ENCODE results near the gene CDK8. TPM values are rescaled to one million over a fixed set of nuclear protein-coding genes. Genes with fewer than 3 reads are reported as not detected.

The CDK8 gene
- total and polyA plus RNA-seq, 2 donors (not counting 3 experiments of a cell fraction or from before 2014, with no cell fraction given): 12.2 to 13.3 TPM

GRCh38 chr13:26230703-26231102, 23.2 kb upstream of the CDK8 start:
- ChIA-PET CTCF (interaction anchor here (0.8 kb wide), 1 partner anchor 468 kb away, joined by 4 read pairs; no protein-coding TSS in a partner anchor), POLR2A (no interaction called here)
- Histone ChIP-seq H3K36me3 (ENCODE audit: control insufficient read depth in 2 of 2, extremely low read depth in 1 of 2, insufficient read depth in 2 of 2, low read length in 2 of 2) (no peaks in the 10 kb centered on the region), H3K27ac (ENCODE audit: insufficient read depth, low read depth, low read length) (no peak overlapping the region), H2AFZ (ENCODE audit: low read depth, low read length) (no peak overlapping the region), H3K9me1 (replicated peaks; ENCODE audit: control insufficient read depth, extremely low read depth, insufficient read depth, low read length) (no peaks in the 10 kb centered on the region), H3K4me2 (ENCODE audit: insufficient read depth, low read length) (no peak overlapping the region), H3K4me3 (replicated peaks in 1 of 3; ENCODE audit: insufficient read depth in 1 of 3, low read depth in 1 of 3, low read length in 3 of 3) (no peak overlapping the region), H3K27me3 (ENCODE audit: control insufficient read depth in 2 of 2, insufficient read depth in 2 of 2, low read length in 2 of 2) (peaks cover 2 to 15% of the 10 kb centered on the region in 2 experiments), H3K9me3 (replicated peaks; ENCODE audit: control insufficient read depth, insufficient read depth, low read length) (no peaks in the 10 kb centered on the region), H3K79me2 (ENCODE audit: control insufficient read depth, insufficient read depth, low read length) (no peaks in the 10 kb centered on the region), H4K20me1 (replicated peaks; ENCODE audit: control insufficient read depth, extremely low read depth, insufficient read depth, low read length) (no peaks in the 10 kb centered on the region), H3K9ac (replicated peaks; ENCODE audit: extremely low read depth, insufficient read depth, low read length) (no peak overlapping the region), H3K4me1 (ENCODE audit: control insufficient read depth, extremely low read depth, insufficient read depth, low read length) (no peaks in the 10 kb centered on the region)
- DNase-seq (ENCODE audit: low read depth, low spot score) (no peak), FAIRE-seq (no peak)
- TF ChIP-seq FOS (IDR thresholded peaks at IDR 0.05; ENCODE audit: borderline replicate concordance, insufficient read depth, low read length) (no peak), POLR2A (IDR thresholded peaks at IDR 0.05; ENCODE audit: low read depth, low read length) (no peak), POLR2AphosphoS5 (IDR thresholded peaks at IDR 0.05; ENCODE audit: insufficient read depth, low read depth, low read length) (no peak), CTCF (IDR thresholded peaks at IDR 0.05; ENCODE audit: extremely low read depth in 1 of 2, insufficient read depth in 1 of 2, low read depth in 1 of 2, low read length in 2 of 2) (no peak), JUN (IDR thresholded peaks at IDR 0.05; ENCODE audit: borderline replicate concordance, insufficient read depth, insufficient read length, low read depth) (no peak), EZH2 (IDR thresholded peaks at IDR 0.05; ENCODE audit: borderline replicate concordance, low read depth, low read length, severe bottlenecking) (no peak), MAX (IDR thresholded peaks at IDR 0.05; ENCODE audit: insufficient read depth, insufficient read length) (no peak), MYC (IDR thresholded peaks at IDR 0.05; ENCODE audit: low read depth, low read length) (no peak)
- BruUV-seq (replicated peaks): no TSS peak
- dilution Hi-C loops (cut with MboI; ENCODE audit: extremely low pct_ligation_motif_present, low sequenced_read_pairs) (no loop called here), intact Hi-C loops (cut with micrococcal nuclease) (no loop called here)
